Measurements from ENCODE around the gene LPAR5. TPM values are rescaled to one million over a fixed set of nuclear protein-coding genes. Genes with fewer than 3 reads are reported as not detected.
A peak's percentile ranks its signal among the peaks of the same experiment; 100 is the strongest.

Gene LPAR5
- total RNA-seq, 1 donor from 2014 or later, result 2.8 TPM

- peak overlapping the region; percentile 96 for H3K27ac Mint-ChIP-seq
- no peaks in the 10 kb centered on the region for H3K27me3 Mint-ChIP-seq (ENCODE audit: insufficient read depth)
- peak overlapping the region; percentile 67 for H3K4me3 Mint-ChIP-seq
- peaks cover 63% of the 10 kb centered on the region for H3K4me1 Mint-ChIP-seq (ENCODE audit: low read depth)
- no peaks in the 10 kb centered on the region for H3K36me3 Mint-ChIP-seq (ENCODE audit: low read depth)
- no peak for DNase-seq (ENCODE audit: low spot score)
- H3K9me3 Mint-ChIP-seq, result no peaks in the 10 kb centered on the region
- intact Hi-C loops (cut with micrococcal nuclease), result no loop called here
These were observed 4.2 kb downstream of the LPAR5 start for GRCh38 chr12:6631549-6631961.

DNA sequence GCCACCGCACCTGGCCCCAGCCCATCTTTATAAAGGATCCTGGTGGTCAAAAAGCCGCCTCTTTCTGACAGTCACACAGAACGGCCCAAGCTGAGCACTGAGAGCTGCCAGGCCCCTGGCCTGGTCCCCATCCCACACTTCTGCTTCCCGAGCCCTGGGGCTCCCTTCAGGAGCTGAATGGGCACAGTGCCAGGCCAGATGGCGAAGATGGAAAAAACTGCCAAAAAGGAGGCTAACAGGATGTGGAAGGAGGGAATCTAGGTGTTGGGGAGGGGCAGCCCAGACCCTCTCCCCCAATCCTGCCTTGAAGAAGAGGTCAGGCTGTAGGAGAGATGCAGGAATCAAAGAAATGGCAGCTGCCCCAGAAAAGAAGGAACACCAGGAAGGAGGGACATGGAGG, 5.0 kb downstream of the LPAR5 start:
- no peaks in the 10 kb centered on the region for H3K36me3 Mint-ChIP-seq (ENCODE audit: low read depth)
- H3K27ac Mint-ChIP-seq, result peak overlapping the region; percentile 96
- no peaks in the 10 kb centered on the region for H3K27me3 Mint-ChIP-seq (ENCODE audit: insufficient read depth)
- H3K9me3 Mint-ChIP-seq, result no peaks in the 10 kb centered on the region
- no peak for DNase-seq (ENCODE audit: low spot score)
- intact Hi-C loops (cut with micrococcal nuclease), result no loop called here
- H3K4me3 Mint-ChIP-seq, result peak overlapping the region; percentile 67
- H3K4me1 Mint-ChIP-seq (ENCODE audit: low read depth), result peaks cover 59% of the 10 kb centered on the region

DNA sequence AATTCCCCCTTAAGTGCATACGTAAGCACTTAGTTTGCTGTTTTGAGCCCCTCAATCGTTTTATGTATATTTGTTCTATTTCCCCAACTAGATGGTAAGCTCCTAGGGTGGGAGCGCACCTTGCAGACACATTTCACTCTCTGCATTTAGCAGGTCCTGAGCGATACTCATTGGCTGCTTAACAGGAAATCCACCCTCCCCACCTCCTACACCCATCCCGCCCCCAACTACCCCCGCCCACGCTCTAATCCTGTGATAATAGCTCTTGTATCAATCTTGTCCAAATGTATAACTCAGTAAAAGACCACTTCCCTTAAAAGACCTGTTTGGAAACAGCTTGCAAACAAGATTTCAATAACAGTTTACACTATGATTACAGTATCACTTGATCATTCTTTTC, 8.1 kb downstream of the LPAR5 start:
- intact Hi-C loops (cut with micrococcal nuclease), result loop anchor here (1.0 kb wide), 1 partner anchor 8 kb away; the partner anchor contains the start of gene LPAR5
- peak overlapping the region; percentile 84 for H3K4me3 Mint-ChIP-seq
- DNase-seq (ENCODE audit: low spot score), result no peak

GRCh38 chr12:6626654-6627283, 9.0 kb downstream of the LPAR5 start:
- H3K9me3 Mint-ChIP-seq, result no peaks in the 10 kb centered on the region
- no peaks in the 10 kb centered on the region for H3K36me3 Mint-ChIP-seq (ENCODE audit: low read depth)
- H3K27me3 Mint-ChIP-seq (ENCODE audit: insufficient read depth), result no peaks in the 10 kb centered on the region
- H3K4me3 Mint-ChIP-seq, result no peak overlapping the region
- intact Hi-C loops (cut with micrococcal nuclease), result loop anchor here (1.0 kb wide), 1 partner anchor 9 kb away; the partner anchor contains the start of gene LPAR5
- H3K4me1 Mint-ChIP-seq (ENCODE audit: low read depth), result peaks cover 36% of the 10 kb centered on the region
- no peak for DNase-seq (ENCODE audit: low spot score)
- H3K27ac Mint-ChIP-seq, result no peak overlapping the region

More for the DNA sequence above, 8.1 kb downstream of the LPAR5 start:
- H3K27ac Mint-ChIP-seq, result peak overlapping the region; percentile 77
- peaks cover 44% of the 10 kb centered on the region for H3K4me1 Mint-ChIP-seq (ENCODE audit: low read depth)
- no peaks in the 10 kb centered on the region for H3K36me3 Mint-ChIP-seq (ENCODE audit: low read depth)
- no peaks in the 10 kb centered on the region for H3K27me3 Mint-ChIP-seq (ENCODE audit: insufficient read depth)
- H3K9me3 Mint-ChIP-seq, result no peaks in the 10 kb centered on the region

DNA sequence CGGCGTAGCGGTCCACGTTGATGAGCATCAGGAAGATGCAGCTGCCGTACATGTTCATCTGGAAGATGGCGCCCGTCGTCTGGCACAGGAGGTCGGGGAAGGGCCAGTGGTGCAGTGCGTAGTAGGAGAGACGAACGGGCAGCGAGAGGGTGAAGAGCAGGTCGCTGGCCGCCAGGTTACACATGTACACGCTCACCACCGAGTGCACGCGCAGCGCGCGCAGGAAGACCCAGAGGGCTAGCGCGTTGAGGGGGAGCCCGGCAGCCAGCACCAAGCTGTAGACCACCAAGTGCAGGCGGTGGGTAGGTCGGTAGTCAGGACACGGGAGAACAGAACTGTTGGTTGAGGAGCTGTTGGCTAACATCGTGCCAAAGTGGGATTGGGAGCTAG, 14.9 kb downstream of the LPAR5 start:
- intact Hi-C loops (cut with micrococcal nuclease), result loop anchor here (1.0 kb wide), 1 partner anchor 63 kb away; no protein-coding TSS in a partner anchor

DNA sequence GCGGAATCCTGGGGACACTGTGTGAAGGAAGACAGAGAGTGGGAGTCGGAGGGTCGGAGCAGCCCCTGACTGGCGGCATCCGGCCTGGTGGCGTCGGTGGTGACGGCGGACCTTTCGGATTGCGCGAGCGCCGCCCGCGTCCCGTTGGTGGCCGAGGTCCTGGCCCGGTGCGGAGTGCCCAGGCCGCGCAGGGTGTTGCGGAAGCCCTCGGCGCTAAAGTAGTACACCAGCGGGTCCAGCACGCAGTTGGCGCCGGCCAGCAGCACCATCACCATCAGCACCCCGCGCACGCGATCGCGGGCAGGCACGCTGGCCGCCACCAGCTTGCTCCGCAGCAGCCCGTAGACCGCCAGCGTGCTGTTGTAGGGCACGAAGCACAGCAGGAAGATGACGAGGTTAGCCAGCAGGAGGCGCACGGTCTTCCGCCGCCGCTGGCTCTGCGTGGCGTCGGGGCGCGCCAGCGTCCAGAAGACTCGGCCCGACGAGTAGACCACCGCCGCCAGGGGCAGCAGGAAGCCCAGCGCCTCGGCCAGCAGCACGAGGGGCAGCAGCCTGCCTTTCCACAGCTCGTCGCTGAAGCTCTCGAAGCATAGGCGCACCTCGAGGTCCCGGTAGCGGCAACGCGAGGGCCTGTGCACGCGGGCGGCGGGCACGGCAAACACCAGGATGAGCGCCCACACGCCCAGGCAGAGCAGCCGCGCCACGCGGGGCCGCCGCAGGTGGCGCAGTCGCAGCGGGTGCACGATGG, 15.4 kb downstream of the LPAR5 start:
- Mint-ChIP-seq H3K36me3 (ENCODE audit: low read depth) (no peaks in the 10 kb centered on the region), H3K4me1 (ENCODE audit: low read depth) (peaks cover 9% of the 10 kb centered on the region), H3K4me3 (peak overlapping the region; percentile 51), H3K27ac (no peak overlapping the region), H3K9me3 (no peaks in the 10 kb centered on the region), H3K27me3 (ENCODE audit: insufficient read depth) (no peaks in the 10 kb centered on the region)
- peak; percentile 42 for DNase-seq (ENCODE audit: low spot score)
- intact Hi-C loops (cut with micrococcal nuclease), result no loop called here

More for the DNA sequence above, 14.9 kb downstream of the LPAR5 start:
- peak overlapping the region; percentile 51 for H3K4me3 Mint-ChIP-seq
- H3K27ac Mint-ChIP-seq, result peak overlapping the region; percentile 52
- no peaks in the 10 kb centered on the region for H3K27me3 Mint-ChIP-seq (ENCODE audit: insufficient read depth)
- no peaks in the 10 kb centered on the region for H3K9me3 Mint-ChIP-seq
- H3K36me3 Mint-ChIP-seq (ENCODE audit: low read depth), result no peaks in the 10 kb centered on the region
- no peak for DNase-seq (ENCODE audit: low spot score)
- peaks cover 9% of the 10 kb centered on the region for H3K4me1 Mint-ChIP-seq (ENCODE audit: low read depth)

DNA sequence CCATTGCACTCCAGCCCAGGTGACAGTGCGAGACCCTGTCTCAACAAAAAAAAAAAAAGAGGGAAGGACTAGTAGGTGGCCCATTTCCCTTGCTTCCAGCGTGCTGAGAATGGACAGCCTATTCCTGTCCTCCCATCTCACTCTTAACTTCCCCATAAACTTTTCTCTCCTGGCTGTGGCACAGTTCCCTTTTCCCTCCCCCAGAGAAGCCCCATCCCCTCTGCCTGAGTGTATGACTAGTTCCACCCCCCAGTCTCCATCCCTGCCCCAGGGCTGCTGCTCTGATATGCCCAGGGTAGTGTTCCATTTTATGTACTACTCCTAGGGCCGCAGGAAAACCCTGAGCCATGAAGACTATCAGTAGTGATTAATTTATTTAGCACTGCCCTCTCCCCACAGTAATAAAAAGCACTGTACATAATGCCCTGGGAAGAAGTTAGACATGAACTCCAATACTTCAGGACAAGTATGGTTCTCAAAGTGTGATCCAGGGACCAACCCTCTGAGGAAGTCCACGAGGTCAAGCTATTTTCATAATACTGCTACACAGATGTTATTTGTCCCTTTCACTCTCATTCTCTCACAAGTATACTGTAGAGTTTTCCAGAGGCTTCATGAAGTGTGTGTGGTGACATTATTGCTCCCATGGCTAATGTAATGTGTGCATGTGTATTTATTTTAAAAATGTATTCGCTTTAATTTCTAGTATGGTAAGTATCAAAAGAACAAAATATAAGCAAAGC, 17.1 kb downstream of the LPAR5 start:
- Mint-ChIP-seq H3K27me3 (ENCODE audit: insufficient read depth) (no peaks in the 10 kb centered on the region), H3K36me3 (ENCODE audit: low read depth) (no peaks in the 10 kb centered on the region), H3K4me3 (no peak overlapping the region), H3K27ac (no peak overlapping the region), H3K9me3 (no peaks in the 10 kb centered on the region), H3K4me1 (ENCODE audit: low read depth) (peaks cover 17% of the 10 kb centered on the region)
- DNase-seq (ENCODE audit: low spot score), result no peak
- intact Hi-C loops (cut with micrococcal nuclease), result no loop called here

GRCh38 chr12:6615802-6616201, 20.0 kb downstream of the LPAR5 start:
- Mint-ChIP-seq H3K4me1 (ENCODE audit: low read depth) (peaks cover 32% of the 10 kb centered on the region), H3K4me3 (no peak overlapping the region), H3K9me3 (no peaks in the 10 kb centered on the region), H3K36me3 (ENCODE audit: low read depth) (no peaks in the 10 kb centered on the region), H3K27ac (peak overlapping the region; percentile 15), H3K27me3 (ENCODE audit: insufficient read depth) (no peaks in the 10 kb centered on the region)
- intact Hi-C loops (cut with micrococcal nuclease), result no loop called here
- DNase-seq (ENCODE audit: low spot score), result no peak

DNA sequence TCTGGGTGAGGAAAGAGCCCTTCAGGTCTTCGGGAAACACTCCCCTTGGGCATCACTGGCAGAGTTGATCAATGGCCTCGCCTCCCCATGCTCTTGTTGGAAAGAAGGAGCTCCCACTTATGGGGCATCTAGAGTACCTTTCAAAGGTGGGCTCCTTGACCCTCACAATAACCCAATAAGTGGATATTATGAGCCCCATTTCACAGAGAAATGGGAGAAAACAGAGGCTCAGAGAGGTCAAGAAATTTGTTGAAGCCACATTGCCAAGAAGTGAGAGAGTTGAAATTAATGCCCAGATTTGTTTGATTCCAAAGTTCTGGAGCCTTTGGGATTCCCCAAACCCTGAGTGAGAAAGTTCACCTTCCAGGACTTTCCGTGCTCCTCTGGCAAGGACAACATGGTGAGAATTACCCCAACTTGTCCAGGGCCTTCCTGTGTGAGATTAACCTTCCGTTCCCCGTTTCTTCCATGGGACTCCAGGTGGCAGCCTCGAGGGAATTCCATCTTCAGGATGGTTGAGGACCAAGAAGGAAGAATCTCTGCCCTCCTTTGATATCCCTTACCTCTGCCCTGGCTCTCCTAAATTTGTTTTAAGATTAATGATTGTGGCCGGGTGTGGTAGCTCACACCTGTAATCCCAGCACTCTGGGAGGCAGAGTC, 21.1 kb downstream of the LPAR5 start:
- Mint-ChIP-seq H3K27me3 (ENCODE audit: insufficient read depth) (no peaks in the 10 kb centered on the region), H3K4me3 (no peak overlapping the region), H3K9me3 (no peaks in the 10 kb centered on the region), H3K4me1 (ENCODE audit: low read depth) (peaks cover 33% of the 10 kb centered on the region), H3K27ac (peak overlapping the region; percentile 50), H3K36me3 (ENCODE audit: low read depth) (no peaks in the 10 kb centered on the region)
- intact Hi-C loops (cut with micrococcal nuclease), result no loop called here
- no peak for DNase-seq (ENCODE audit: low spot score)

- intact Hi-C loops (cut with micrococcal nuclease), result no loop called here
- H3K27me3 Mint-ChIP-seq (ENCODE audit: insufficient read depth), result no peaks in the 10 kb centered on the region
- H3K4me1 Mint-ChIP-seq (ENCODE audit: low read depth), result peaks cover 33% of the 10 kb centered on the region
- H3K9me3 Mint-ChIP-seq, result no peaks in the 10 kb centered on the region
- DNase-seq (ENCODE audit: low spot score), result no peak
- peak overlapping the region; percentile 50 for H3K27ac Mint-ChIP-seq
- no peaks in the 10 kb centered on the region for H3K36me3 Mint-ChIP-seq (ENCODE audit: low read depth)
- no peak overlapping the region for H3K4me3 Mint-ChIP-seq
These were observed 21.8 kb downstream of the LPAR5 start for GRCh38 chr12:6613776-6614512.

- intact Hi-C loops (cut with micrococcal nuclease), result no loop called here
- no peaks in the 10 kb centered on the region for H3K36me3 Mint-ChIP-seq (ENCODE audit: low read depth)
- no peak for DNase-seq (ENCODE audit: low spot score)
- H3K27ac Mint-ChIP-seq, result no peak overlapping the region
- no peaks in the 10 kb centered on the region for H3K9me3 Mint-ChIP-seq
- no peaks in the 10 kb centered on the region for H3K27me3 Mint-ChIP-seq (ENCODE audit: insufficient read depth)
- no peak overlapping the region for H3K4me3 Mint-ChIP-seq
- peaks cover 33% of the 10 kb centered on the region for H3K4me1 Mint-ChIP-seq (ENCODE audit: low read depth)
These were observed 22.6 kb downstream of the LPAR5 start for GRCh38 chr12:6613015-6613775.

All from activated T-helper 1 cell treated with anti-CD3 and anti-CD28 coated beads, Interleukin-12 subunit alpha, Interleukin-12 subunit beta, Interleukin-2, Interleukin-4 antibody, amounts not matched to agents 30 ng/mL and 10 ng/mL and 1 ng/mL, durations not matched to agents 14 hours and 24 hours and 36 hours (primary cell).